ENCODE data around the gene ARHGAP26. TPM values are rescaled to one million over a fixed set of nuclear protein-coding genes. Genes with fewer than 3 reads are reported as not detected.

ARHGAP26 gene
- total RNA-seq, 1 experiment from 2014 or later: 34.5 TPM

GRCh38 chr5:142997591-142997990 lies 227.4 kb downstream of the ARHGAP26 start:
- Histone ChIP-seq H3K4me2 (ENCODE audit: low read length) (no peak overlapping the region), H3K36me3 (ENCODE audit: control insufficient read depth in 1 of 2, insufficient read depth in 2 of 2, low read length in 2 of 2) (no peaks in the 10 kb centered on the region), H3K79me2 (ENCODE audit: insufficient read depth, low read length) (no peaks in the 10 kb centered on the region), H3K27ac (ENCODE audit: low read depth, low read length) (no peak overlapping the region), H3K4me3 (replicated peaks in 1 of 2; ENCODE audit: low read depth in 1 of 2, low read length in 2 of 2) (no peak overlapping the region), H3K9me3 (ENCODE audit: control insufficient read depth in 1 of 2, insufficient read depth in 1 of 2, low read depth in 1 of 2, low read length in 2 of 2) (no peaks in the 10 kb centered on the region), H3K4me1 (ENCODE audit: control insufficient read depth in 1 of 2, insufficient read depth in 2 of 2, low read length in 2 of 2) (peaks cover 2 to 4% of the 10 kb centered on the region in 2 experiments; a peak in 2 of 4 replicates), H4K20me1 (ENCODE audit: insufficient read depth) (no peaks in the 10 kb centered on the region), H3K27me3 (ENCODE audit: insufficient read depth, low read length) (no peaks in the 10 kb centered on the region), H3K9ac (ENCODE audit: low read length) (no peak overlapping the region), H3K9me2 (ENCODE audit: insufficient read depth) (no peaks in the 10 kb centered on the region), H2AFZ (ENCODE audit: low read depth, low read length, poor library complexity, severe bottlenecking) (no peak overlapping the region)
- DNase-seq (ENCODE audit: low read depth, low spot score): no peak
- ChIA-PET RAD21 (ENCODE audit: low non-redundant PET in 1 of 2, low total read pairs in 2 of 2, uncharacterized antibody in 2 of 2, unreplicated experiment in 2 of 2) (interaction anchor here in 1 of 2 experiments (0.6 kb wide), 1 partner anchor 38 kb away, joined by 3 read pairs; no protein-coding TSS in a partner anchor), CTCF (no interaction called here), POLR2A (no interaction called here)
- no TSS peak for BruUV-seq (replicated peaks)
- TF ChIP-seq EZH2 (IDR thresholded peaks at IDR 0.05): no peak
- TF ChIP-seq CBX3 (IDR thresholded peaks at IDR 0.05; ENCODE audit: low read depth): no peak
- no peak for TF ChIP-seq ZNF274 (IDR thresholded peaks at IDR 0.05; ENCODE audit: low read depth, low read length)
- TF ChIP-seq SIN3A (IDR thresholded peaks at IDR 0.05; ENCODE audit: low read depth): no peak
- TF ChIP-seq ATF3 (IDR thresholded peaks at IDR 0.05): no peak
- no peak for TF ChIP-seq EGR1 (IDR thresholded peaks at IDR 0.05; ENCODE audit: low read depth)
- TF ChIP-seq SP1 (IDR thresholded peaks at IDR 0.05; ENCODE audit: low read depth): no peak
- TF ChIP-seq CEBPB (IDR thresholded peaks at IDR 0.05; ENCODE audit: low read depth): no peak
- TF ChIP-seq REST (IDR thresholded peaks at IDR 0.05; ENCODE audit: low read depth): no peak
- TF ChIP-seq SRF (IDR thresholded peaks at IDR 0.05; ENCODE audit: low read depth): no peak
- TF ChIP-seq RAD21 (IDR thresholded peaks at IDR 0.05; ENCODE audit: low read depth): no peak
- no peak for TF ChIP-seq JUND (IDR thresholded peaks at IDR 0.05)
- no peak for TF ChIP-seq ZFX (IDR thresholded peaks at IDR 0.05)
- TF ChIP-seq CTCF (IDR thresholded peaks at IDR 0.05 in 2 of 3, conservative IDR thresholded peaks at IDR 0.05 in 1 of 3; ENCODE audit: borderline replicate concordance in 1 of 3, insufficient read depth in 1 of 3, low read depth in 2 of 3, low read length in 2 of 3): no peak
- no peak for TF ChIP-seq EZH2phosphoT487 (IDR thresholded peaks at IDR 0.05; ENCODE audit: borderline replicate concordance)
- no peak for TF ChIP-seq MAX (IDR thresholded peaks at IDR 0.05)
- TF ChIP-seq ZBTB33 (IDR thresholded peaks at IDR 0.05; ENCODE audit: extremely low read depth, insufficient replicate concordance, low read length): no peak
- no peak for TF ChIP-seq ELF1 (IDR thresholded peaks at IDR 0.05; ENCODE audit: borderline replicate concordance, low read depth)
- no peak for TF ChIP-seq YY1 (IDR thresholded peaks at IDR 0.05; ENCODE audit: extremely low read depth, insufficient replicate concordance, low read depth, low read length)
- no peak for TF ChIP-seq POLR2AphosphoS5 (IDR thresholded peaks at IDR 0.05; ENCODE audit: low read depth, low read length)
- intact Hi-C loops (cut with micrococcal nuclease): no loop called here
- ATAC-seq: no peak
